Panc1 (cell line): ENCODE data around the gene OR6A2. TPM values are rescaled to one million over a fixed set of nuclear protein-coding genes. Genes with fewer than 3 reads are reported as not detected.

Source experiments
- ATAC-seq: fragments of 200-7000 bp; cut with Tn5 transposase; 2 replicates; pipeline ENCODE4 v1.9.1; 2020; ENCODE audit warnings: mild to moderate bottlenecking, moderate library complexity
- BruUV-seq: library from RNA; stranded (reverse); fragments of 400-500 nt; replicated peaks from 2 replicates; lab custom pipeline; 2021; lab: Mats Ljungman, UMichigan
- CTCF ChIA-PET: fragments of 300-600 bp; sonication (Branson Sonifier 250); formaldehyde crosslinking; loops from one replicate; lab custom pipeline; 2022; ENCODE audit warnings: antibody characterized with exemption; lab: Charles Lee
- POLR2A ChIA-PET: fragments of 300-600 bp; sonication (Branson Sonifier 250); formaldehyde crosslinking; loops from one replicate; lab custom pipeline; 2022; ENCODE audit warnings: antibody characterized with exemption; lab: Charles Lee
- DNase-seq: peaks from one replicate; pipeline ENCODE4 v3.0.0-alpha.2; 2010; ENCODE audit warnings: low read depth, low spot score
- H3K27ac ChIP-seq: 2 replicates; pipeline ENCODE4 v1.5.1; 2011; ENCODE audit warnings: mild to moderate bottlenecking, low read length, inconsistent platforms
- H3K27me3 ChIP-seq: fragments of 200-500 bp; sonication (Bioruptor generic); 2 replicates; pipeline ENCODE4 v1.6.0; 2014; ENCODE audit warnings: low read length, inconsistent platforms; ENCODE audit not compliant: control insufficient read depth, insufficient read depth
- H3K36me3 ChIP-seq: fragments of 200-500 bp; sonication (Bioruptor generic); 2 replicates; pipeline ENCODE4 v1.5.1; 2014; ENCODE audit warnings: inconsistent platforms, mild to moderate bottlenecking, low read length, moderate library complexity; ENCODE audit not compliant: control insufficient read depth, insufficient read depth
- H3K4me1 ChIP-seq: 2 replicates; pipeline ENCODE4 v1.5.1; 2011; ENCODE audit warnings: inconsistent platforms, mild to moderate bottlenecking, low read length, moderate library complexity; ENCODE audit not compliant: control insufficient read depth, insufficient read depth
- H3K4me3 ChIP-seq, 2 experiments: 2 replicates each; pipeline ENCODE4 v1.5.1; 2011 to 2012; ENCODE audit warnings: low read depth in 2 of 2, low read length in 2 of 2, mild to moderate bottlenecking in 2 of 2, inconsistent platforms in 1 of 2, moderate library complexity in 1 of 2
- H3K9me3 ChIP-seq: fragments of 200-500 bp; sonication (Bioruptor generic); 2 replicates; pipeline ENCODE4 v1.5.1; 2014; ENCODE audit warnings: low read depth, mild to moderate bottlenecking, inconsistent platforms, low read length, moderate library complexity; ENCODE audit not compliant: control insufficient read depth, insufficient read depth
- CTCF ChIP-seq: fragments of 450-650 bp; IDR thresholded peaks from 2 replicates; pipeline ENCODE4 v1.5.1; 2017; ENCODE audit warnings: mild to moderate bottlenecking
- POLR2AphosphoS5 ChIP-seq: IDR thresholded peaks from 2 replicates; pipeline ENCODE4 v1.6.1; 2012; ENCODE audit warnings: mild to moderate bottlenecking, low read depth, low read length, moderate library complexity
- REST ChIP-seq, 2 experiments: IDR thresholded peaks; 2 replicates each; pipeline ENCODE4 v1.6.1; 2011 to 2012; ENCODE audit warnings: low read depth in 2 of 2, control low read depth in 1 of 2, low read length in 1 of 2, mild to moderate bottlenecking in 1 of 2, moderate library complexity in 1 of 2; ENCODE audit not compliant: insufficient read depth in 1 of 2
- SIN3A ChIP-seq: IDR thresholded peaks from 2 replicates; pipeline ENCODE4 v1.6.1; 2012; ENCODE audit warnings: low read depth, mild to moderate bottlenecking, low read length, moderate library complexity, borderline replicate concordance; ENCODE audit not compliant: insufficient read depth
- TCF7L2 ChIP-seq: IDR thresholded peaks from 2 replicates; pipeline ENCODE4 v1.6.1; 2011; ENCODE audit warnings: mild to moderate bottlenecking, low read depth, low read length, inconsistent platforms
- in situ Hi-C: cut with HindIII; loops from 2 replicates; pipeline ENCODE4 v1.10.0; 2016; ENCODE audit warnings: low sequenced_read_pairs, low pct_unique_long_range_greater_than_20kb
- intact Hi-C: fragments of 100-400 bp; cut with micrococcal nuclease; formaldehyde crosslinking; loops from one replicate; pipeline ENCODE4 v1.10.0; 2022; ENCODE audit not compliant: unreplicated experiment
- total RNA-seq: library from RNA; stranded (reverse); gene quantifications from one replicate; pipeline ENCODE4 v1.2.1, GENCODE V29; 2021; ENCODE audit not compliant: unreplicated experiment

OR6A2 gene
- total RNA-seq, 1 experiment from 2014 or later, result 0.15 TPM

- CTCF ChIA-PET, result no interaction called here
- in situ Hi-C loops (no loop called here), intact Hi-C loops (loop anchor here (10.0 kb wide), 1 partner anchor 281 kb away; no protein-coding TSS in a partner anchor)
- no peaks in the 10 kb centered on the region for H3K36me3 ChIP-seq
- H3K4me1 ChIP-seq, result no peaks in the 10 kb centered on the region
- BruUV-seq, result no TSS peak
- TF ChIP-seq CTCF (no peak), TCF7L2 (no peak), SIN3A (no peak), POLR2AphosphoS5 (no peak), REST (IDR thresholded peaks at IDR 0.05; ENCODE audit: insufficient read depth in 1 of 2, low read depth in 2 of 2, low read length in 1 of 2) (no peak)
- POLR2A ChIA-PET, result no interaction called here
- H3K9me3 ChIP-seq, result no peaks in the 10 kb centered on the region
- DNase-seq (no peak), ATAC-seq (no peak)
- H3K27ac ChIP-seq, result no peak overlapping the region
- no peak overlapping the region for H3K4me3 ChIP-seq
- H3K27me3 ChIP-seq, result no peaks in the 10 kb centered on the region
These were observed 14.2 kb upstream of the OR6A2 start for GRCh38 chr11:6813656-6814055.

- no peak overlapping the region for H3K4me3 ChIP-seq
These were observed 13.0 kb upstream of the OR6A2 start for GRCh38 chr11:6812390-6813005.

More at GRCh38 chr11:6812390-6813005, 13.0 kb upstream of the OR6A2 start:
- TF ChIP-seq SIN3A, result no peak
- TF ChIP-seq REST (IDR thresholded peaks at IDR 0.05; ENCODE audit: insufficient read depth in 1 of 2, low read depth in 2 of 2, low read length in 1 of 2), result no peak
- peak; percentile 99 for TF ChIP-seq CTCF
- ChIA-PET CTCF (interaction anchor here (0.6 to 1.2 kb wide), 8 partner anchors 12 to 1659 kb away, joined by 3 to 5 read pairs (median 4); no protein-coding TSS in a partner anchor), POLR2A (no interaction called here)
- Histone ChIP-seq H3K9me3 (no peaks in the 10 kb centered on the region), H3K4me1 (no peaks in the 10 kb centered on the region), H3K27me3 (no peaks in the 10 kb centered on the region), H3K27ac (no peak overlapping the region), H3K36me3 (no peaks in the 10 kb centered on the region)
- no TSS peak for BruUV-seq
- in situ Hi-C loops (no loop called here), intact Hi-C loops (loop anchor here (10.0 kb wide), 1 partner anchor 282 kb away; no protein-coding TSS in a partner anchor)
- DNase-seq (peak; percentile 65), ATAC-seq (peak; percentile 91)
